GM21619 (cell line): Measurements from ENCODE around the gene ZC2HC1C.
"Not testable (repeated sequence)": the region's sequence is repeated elsewhere in the genome, so short reads cannot be mapped to it uniquely, and the experiment has no call there.

ENCODE experiments used
- ATAC-seq: cut with Tn5 transposase; IDR thresholded peaks from one replicate; pipeline ENCODE4 v1.9.1; 2021; ENCODE audit not compliant: unreplicated experiment

ZC2HC1C gene

GRCh38 chr14:75090353-75090752 is 20.9 kb downstream of the ZC2HC1C start:
- ATAC-seq = no peak

GRCh38 chr14:75091251-75091650 is 21.8 kb downstream of the ZC2HC1C start:
- no peak for ATAC-seq

DNA sequence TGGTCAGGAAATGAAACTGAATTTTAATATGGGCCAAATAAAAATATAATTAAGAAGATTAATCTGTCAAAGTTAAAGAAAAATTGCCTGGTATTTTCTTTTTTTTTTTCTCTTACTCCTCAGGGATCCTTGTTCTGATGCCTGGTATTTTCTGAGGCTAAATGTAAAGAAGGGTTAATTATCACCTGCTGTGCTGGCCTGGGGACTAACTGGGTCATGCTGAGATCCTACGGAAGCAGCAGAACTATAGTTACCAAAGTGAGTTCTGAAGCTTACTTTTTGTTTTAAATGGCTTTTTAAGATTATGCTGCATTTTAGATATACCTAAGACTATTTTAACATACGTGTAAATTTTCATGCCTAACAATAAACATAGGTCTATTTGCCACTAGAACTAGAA is 23.3 kb downstream of the ZC2HC1C start:
- no peak for ATAC-seq

DNA sequence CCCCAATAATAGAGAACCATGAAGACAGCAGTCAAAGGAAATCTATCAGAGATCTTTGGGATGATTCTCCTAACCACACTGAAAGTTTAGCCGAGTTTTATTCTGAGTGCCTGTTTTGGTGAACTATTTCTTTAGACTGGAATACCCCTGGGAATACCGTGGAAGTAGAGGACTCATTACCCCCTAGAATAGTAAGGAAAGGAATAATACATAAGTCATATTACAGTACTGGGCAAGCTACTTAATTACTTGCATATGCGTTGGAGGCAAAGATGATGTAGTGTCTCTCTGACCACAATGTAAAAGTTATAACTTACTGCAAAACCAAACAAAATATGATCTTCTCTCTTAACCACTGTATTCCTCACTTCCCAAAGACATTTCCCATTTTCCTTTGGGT is 25.5 kb downstream of the ZC2HC1C start:
- ATAC-seq = no peak

DNA sequence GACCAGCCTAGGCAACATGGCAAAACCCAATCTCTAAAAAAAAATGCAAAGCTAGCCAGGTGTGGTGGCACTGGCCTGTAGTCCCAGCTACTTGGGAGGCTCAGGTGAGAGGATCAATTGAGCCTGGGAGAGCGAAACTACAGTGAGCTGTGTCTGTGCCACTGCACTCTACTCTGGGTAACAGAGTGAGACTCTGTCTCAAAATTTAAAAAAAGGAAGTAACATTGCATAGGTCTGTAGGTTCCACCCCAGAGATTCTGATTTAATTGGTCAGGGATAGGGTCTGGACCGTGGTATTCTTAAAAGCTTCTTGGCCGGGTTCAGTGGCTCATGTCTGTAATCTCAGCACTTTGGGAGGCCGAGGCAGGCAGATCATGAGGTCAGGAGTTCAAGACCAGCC is 26.2 kb downstream of the ZC2HC1C start:
- ATAC-seq = no peak

DNA sequence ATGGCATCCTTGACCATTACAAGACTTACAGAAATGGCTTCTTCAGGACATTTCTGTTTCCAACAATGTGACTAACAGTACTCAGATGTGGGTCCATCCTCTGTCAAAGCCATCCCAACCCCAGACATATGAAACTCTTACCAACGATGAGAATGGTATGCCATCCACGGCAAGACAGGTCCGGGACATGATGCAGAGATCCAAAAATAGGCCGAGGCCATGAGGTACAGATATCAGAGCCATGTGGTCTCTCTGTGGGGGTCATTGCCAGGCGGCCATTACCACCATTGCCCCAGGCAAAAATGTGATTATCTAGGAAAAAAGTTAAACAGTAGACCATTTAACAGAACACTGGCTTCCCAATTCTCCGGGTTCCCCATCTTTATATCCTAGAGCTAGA is 27.5 kb downstream of the ZC2HC1C start:
- ATAC-seq = no peak

DNA sequence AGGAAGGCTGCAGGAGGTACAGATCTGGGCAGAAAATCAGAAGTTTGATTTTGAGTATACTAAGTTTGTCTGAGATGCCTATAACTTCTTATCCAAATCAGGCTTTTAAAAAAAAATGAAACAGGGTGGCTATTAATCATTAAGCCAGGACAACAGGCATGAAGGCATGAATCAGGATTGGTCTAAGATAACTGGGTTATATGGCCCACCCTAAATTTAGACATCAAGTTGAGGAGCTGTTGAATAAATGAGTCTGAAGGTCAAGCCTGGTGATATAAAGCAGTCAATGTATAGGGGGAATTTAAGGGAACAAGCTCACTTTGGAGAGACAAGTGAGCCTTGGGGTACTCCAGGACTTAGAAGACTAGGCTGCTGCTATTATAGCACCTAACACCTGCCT is 28.8 kb downstream of the ZC2HC1C start:
- ATAC-seq = no peak

DNA sequence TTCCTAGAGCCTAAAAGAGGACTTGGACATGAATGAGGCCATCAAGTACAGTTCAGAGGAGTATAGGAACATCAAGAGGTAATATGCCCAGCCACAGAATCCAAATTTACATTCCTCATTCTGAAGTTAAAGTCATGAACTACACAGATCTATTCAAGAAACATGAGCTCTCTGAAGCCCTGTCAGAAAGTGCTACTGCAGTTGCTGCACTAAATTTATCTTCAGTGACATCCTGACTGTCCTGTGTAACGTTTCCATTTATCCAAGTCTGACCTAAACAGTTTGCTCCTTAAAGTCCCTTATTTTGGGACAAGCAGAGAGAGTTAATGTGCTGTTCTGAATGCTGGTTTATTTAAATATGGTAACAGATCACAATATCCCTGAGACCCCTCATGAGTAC is 29.2 kb downstream of the ZC2HC1C start:
- ATAC-seq = no peak

DNA sequence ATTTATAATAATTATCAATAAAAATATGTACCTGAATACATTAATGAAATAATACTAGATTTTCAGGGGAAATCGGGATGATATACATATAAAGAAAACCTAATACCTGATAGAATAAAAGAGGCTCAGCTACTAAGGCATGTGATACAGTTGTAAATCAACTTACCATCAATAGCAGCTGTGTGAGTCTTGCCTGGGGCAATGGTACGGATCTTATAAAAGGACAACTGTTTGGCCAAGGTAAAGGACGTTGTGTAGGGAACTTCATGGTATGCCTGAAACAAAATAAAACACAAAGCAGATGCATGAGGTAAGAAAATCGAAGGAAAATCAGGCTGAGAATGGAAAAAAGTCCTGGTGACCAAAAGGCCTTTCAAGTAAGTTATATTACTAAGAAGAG is 32.0 kb downstream of the ZC2HC1C start:
- ATAC-seq = no peak

DNA sequence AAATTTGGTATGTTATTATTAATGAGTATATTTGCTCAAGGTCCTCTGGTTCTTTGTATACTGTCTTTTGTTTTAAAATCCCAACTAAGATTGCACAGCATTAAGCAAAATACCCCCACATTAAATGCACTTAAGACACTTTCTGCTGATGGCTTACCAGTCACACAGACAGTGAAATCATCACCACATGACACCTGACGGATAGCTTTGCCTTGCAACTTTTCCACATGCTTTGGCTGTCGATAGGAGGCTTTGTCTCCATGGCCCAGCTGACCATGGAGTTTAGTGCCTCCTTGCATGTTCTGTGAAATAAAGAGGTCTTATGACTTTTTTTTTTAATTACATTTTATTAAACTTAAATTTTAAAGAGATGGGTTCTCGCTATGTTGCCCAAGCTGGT is 37.7 kb downstream of the ZC2HC1C start:
- ATAC-seq = no peak

- ATAC-seq = no peak
Observed at GRCh38 chr14:75109877-75110276, 40.4 kb downstream of the ZC2HC1C start.

- no peak for ATAC-seq
Observed at GRCh38 chr14:75113932-75114539, 44.6 kb downstream of the ZC2HC1C start.

DNA sequence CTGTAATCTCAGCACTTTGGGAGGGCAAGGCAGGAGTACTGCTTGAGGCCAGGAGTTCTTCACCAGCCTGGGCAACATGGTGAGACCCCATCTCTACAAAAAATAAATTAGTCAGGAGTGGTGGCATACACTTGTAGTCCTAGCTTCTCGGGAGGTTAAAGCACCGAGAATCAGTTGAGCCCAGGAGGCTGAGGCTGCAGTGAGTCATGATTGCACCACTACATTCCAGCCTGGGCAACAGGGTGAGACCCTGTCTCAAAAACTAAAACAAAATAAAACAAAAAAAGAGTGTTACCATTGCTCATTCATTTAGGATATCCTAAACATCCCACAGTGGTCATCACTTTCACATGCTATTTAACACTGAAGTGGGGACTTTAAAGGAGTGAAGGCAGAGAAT is 49.6 kb downstream of the ZC2HC1C start:
- no peak for ATAC-seq

- ATAC-seq = no peak
Observed at GRCh38 chr14:75120541-75121291, 51.3 kb downstream of the ZC2HC1C start.

- no peak for ATAC-seq
Observed at GRCh38 chr14:75121552-75121951, 52.1 kb downstream of the ZC2HC1C start.

DNA sequence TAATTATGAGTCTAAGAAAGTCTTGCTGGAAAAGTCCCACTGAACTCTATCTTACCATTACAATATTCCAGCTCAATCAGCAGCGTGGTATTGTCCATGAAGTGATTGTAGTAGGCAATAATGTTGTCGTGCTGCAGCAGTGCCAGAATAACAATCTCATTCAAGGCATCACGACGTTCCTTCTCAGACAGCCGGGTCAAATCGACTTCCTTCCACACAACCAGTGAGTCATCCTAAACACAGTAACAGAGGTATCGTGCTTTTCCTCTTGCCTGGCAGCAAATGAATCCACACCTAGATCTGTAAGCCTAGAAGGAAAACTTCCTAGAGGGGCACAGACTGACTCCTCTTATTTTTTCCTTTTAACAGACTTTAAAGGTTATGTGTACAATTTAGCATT is 54.5 kb downstream of the ZC2HC1C start:
- no peak for ATAC-seq

- no peak for ATAC-seq
Observed at GRCh38 chr14:75125617-75126016, 56.2 kb downstream of the ZC2HC1C start.

DNA sequence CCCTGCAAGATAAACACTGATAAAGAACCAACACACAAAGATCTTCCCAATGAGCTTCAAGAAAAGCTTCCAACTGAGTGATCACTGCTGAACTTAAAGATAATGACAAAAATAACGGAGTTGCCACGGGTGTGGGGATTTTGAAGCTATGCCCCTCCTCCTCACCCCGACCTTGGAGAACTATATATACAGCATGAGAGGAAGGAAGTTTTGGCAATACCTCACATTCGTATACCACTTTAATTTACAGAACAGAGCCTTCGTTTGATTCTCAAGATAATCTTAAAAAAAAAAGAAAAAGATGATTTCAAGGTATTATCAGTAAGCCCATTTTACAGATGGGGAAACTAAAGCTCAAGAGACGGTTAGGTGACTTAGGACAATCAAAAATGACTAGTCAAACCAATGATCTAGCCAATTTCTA is 56.7 kb downstream of the ZC2HC1C start:
- no peak for ATAC-seq

GRCh38 chr14:75126679-75127473 is 57.4 kb downstream of the ZC2HC1C start, which contains the start of gene NEK9:
TSS of gene NEK9 (minus strand) at chr14:75127048. CDS start at chr14:75126921, 127 bp downstream.
- peak; percentile 81 for ATAC-seq

- ATAC-seq = not testable (repeated sequence)
Observed at GRCh38 chr14:75127474-75127820, 58.0 kb downstream of the ZC2HC1C start.

DNA sequence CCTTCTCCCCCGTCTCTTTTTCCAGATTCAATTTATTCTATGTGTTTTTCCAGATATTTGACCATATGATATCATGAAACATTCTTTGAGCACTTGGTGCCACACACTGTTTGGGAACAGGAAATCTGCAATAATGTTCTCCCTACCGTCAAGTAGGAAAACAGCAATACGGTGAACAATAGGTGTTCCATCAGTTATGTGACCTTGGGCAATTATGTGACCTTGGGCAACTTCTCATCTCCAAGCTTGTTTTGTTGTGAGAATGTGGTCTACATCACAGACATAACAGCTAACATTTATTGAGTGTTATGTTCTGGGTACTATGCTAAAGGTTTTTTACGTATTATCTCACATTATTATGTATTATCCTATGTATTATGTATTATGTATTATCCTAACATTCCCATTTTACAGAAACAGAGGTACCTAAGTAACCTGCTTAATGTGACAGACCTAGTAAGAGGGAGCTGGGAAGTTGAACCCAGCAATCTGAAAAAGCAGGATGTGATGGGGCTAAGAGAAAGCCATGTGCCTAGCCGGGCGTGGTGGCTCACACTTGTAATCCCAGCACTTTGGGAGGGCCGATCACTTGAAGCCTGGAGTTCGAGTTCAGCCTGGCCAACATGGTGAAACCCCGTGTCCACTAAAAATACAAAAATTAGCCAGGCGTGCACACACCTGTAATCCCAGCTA is 58.6 kb downstream of the ZC2HC1C start:
- ATAC-seq = no peak
